Esophagus muscularis mucosa (tissue), 4 donors: ENCODE measurements around the gene GHRL. TPM values are rescaled to one million over a fixed set of nuclear protein-coding genes. Genes with fewer than 3 reads are reported as not detected.

ENCODE experiments used
- DNase-seq: peaks from one replicate; pipeline ENCODE4 v3.0.0-alpha.2; 2017; ENCODE audit errors: extremely low spot score
- H3K27ac ChIP-seq, 4 donors: fragments of 200-600 bp; sonication (generic); replicated peaks in 1 of 4; 1 replicate in 3 of 4; 2 replicates in 1 of 4; pipeline ENCODE4 v1.5.1; 2016 to 2019; ENCODE audit warnings: mild to moderate bottlenecking in 1 of 4
- H3K27me3 ChIP-seq, 4 donors: fragments of 200-600 bp; sonication (generic); one replicate each; pipeline versions ENCODE4 v1.5.1 to v1.6.0; 2016 to 2019
- H3K36me3 ChIP-seq, 4 donors: fragments of 200-600 bp; sonication (generic); one replicate each; pipeline ENCODE4 v1.5.1; 2016 to 2019
- H3K4me1 ChIP-seq, 4 donors: fragments of 200-600 bp; sonication (generic); one replicate each; pipeline ENCODE4 v1.5.1; 2016 to 2019
- H3K4me3 ChIP-seq, 4 donors: fragments of 200-600 bp; sonication (generic); 1 replicate in 2 of 4; 2 replicates in 2 of 4; pipeline ENCODE4 v1.5.1; 2016 to 2019; ENCODE audit warnings: mild to moderate bottlenecking in 4 of 4, moderate library complexity in 1 of 4
- H3K9me3 ChIP-seq, 4 donors: fragments of 200-600 bp; sonication (generic); 1 replicate in 3 of 4; 2 replicates in 1 of 4; pipeline ENCODE4 v1.5.1; 2016 to 2019
- CTCF ChIP-seq, 3 experiments: fragments of 200-600 bp in 2 of 3; fragments of 450-650 bp in 1 of 3; sonication (generic) in 2 of 3; IDR thresholded peaks; one replicate each; pipeline ENCODE4 v1.5.1; 2017 to 2019; ENCODE audit warnings: antibody characterized with exemption in 3 of 3, mild to moderate bottlenecking in 2 of 3, moderate library complexity in 1 of 3
- EP300 ChIP-seq: sonication (generic); formaldehyde crosslinking; IDR thresholded peaks from one replicate; pipeline ENCODE4 v1.6.1; 2017; ENCODE audit warnings: antibody characterized with exemption
- POLR2A ChIP-seq: fragments of 450-650 bp; IDR thresholded peaks from one replicate; pipeline ENCODE4 v1.6.1; 2017; ENCODE audit warnings: antibody characterized with exemption, moderate library complexity, mild to moderate bottlenecking, low read depth
- POLR2AphosphoS5 ChIP-seq, 2 donors: sonication (generic); formaldehyde crosslinking; IDR thresholded peaks; one replicate each; pipeline ENCODE4 v1.6.1; 2017; ENCODE audit warnings: antibody characterized with exemption in 2 of 2
- WGBS: methylation state at CpG from one replicate; pipeline ENCODE4 v1.1.5; 2018; 5-methylcytosine and 5-hydroxymethylcytosine counted together
- intact Hi-C: fragments of 100-400 bp; cut with DNase I; formaldehyde crosslinking; loops from one replicate; pipeline ENCODE4 v1.15.1; 2023
- total RNA-seq, 4 donors: library from RNA; depleted of rRNA; stranded (reverse); fragments of >200 nt; gene quantifications; one replicate each; pipeline versions ENCODE4 v1.1.0 to v1.2.1, GENCODE V29; 2016

GHRL gene
- total RNA-seq, 4 donors from 2014 or later, result 0.40 TPM; not detected in 3

- no peak overlapping the region for H3K4me3 ChIP-seq
- DNase-seq, result no peak
- H3K4me1 ChIP-seq, result no peaks in the 10 kb centered on the region
- peaks cover 0 to 66% (median 4%) of the 10 kb centered on the region in 4 donors for H3K27me3 ChIP-seq
- whole genome bisulfite sequencing, result 85% methylated on average over 20 of the region's 20 CpGs
- no peak overlapping the region for H3K27ac ChIP-seq
- H3K9me3 ChIP-seq, result no peaks in the 10 kb centered on the region
- no peak for TF ChIP-seq EP300
- TF ChIP-seq CTCF (IDR thresholded peaks at IDR 0.05), result no peak
- no peak for TF ChIP-seq POLR2A
- no peak for TF ChIP-seq POLR2AphosphoS5 (IDR thresholded peaks at IDR 0.05)
- intact Hi-C loops, result no loop called here
- no peaks in the 10 kb centered on the region for H3K36me3 ChIP-seq
Measured at GRCh38 chr3:10332481-10333348, 40.0 kb upstream of the GHRL start.

- Histone ChIP-seq H3K4me3 (no peak overlapping the region), H3K27ac (no peak overlapping the region), H3K4me1 (no peaks in the 10 kb centered on the region), H3K27me3 (peaks cover 0 to 60% (median 4%) of the 10 kb centered on the region in 4 donors), H3K9me3 (no peaks in the 10 kb centered on the region), H3K36me3 (no peaks in the 10 kb centered on the region)
- DNase-seq, result no peak
- intact Hi-C loops, result no loop called here
- TF ChIP-seq POLR2A (no peak), CTCF (IDR thresholded peaks at IDR 0.05) (no peak), EP300 (no peak), POLR2AphosphoS5 (IDR thresholded peaks at IDR 0.05) (no peak)
- 83% methylated on average over 8 of the region's 8 CpGs for WGBS
Measured at GRCh38 chr3:10331320-10331719, 38.6 kb upstream of the GHRL start.

- no peak overlapping the region for H3K27ac ChIP-seq
- H3K4me1 ChIP-seq, result no peaks in the 10 kb centered on the region
- peaks cover 0 to 57% (median 4%) of the 10 kb centered on the region in 4 donors for H3K27me3 ChIP-seq
- H3K9me3 ChIP-seq, result no peaks in the 10 kb centered on the region
- H3K4me3 ChIP-seq, result no peak overlapping the region
- no peak for DNase-seq
- intact Hi-C loops, result no loop called here
- 61% methylated on average over 12 of the region's 12 CpGs for WGBS
- no peaks in the 10 kb centered on the region for H3K36me3 ChIP-seq
- TF ChIP-seq CTCF (IDR thresholded peaks at IDR 0.05) (no peak), POLR2AphosphoS5 (IDR thresholded peaks at IDR 0.05) (no peak), EP300 (no peak), POLR2A (no peak)
Measured at GRCh38 chr3:10330319-10330718, 37.6 kb upstream of the GHRL start.

GRCh38 chr3:10329495-10330015 is 36.8 kb upstream of the GHRL start:
- H3K9me3 ChIP-seq, result no peaks in the 10 kb centered on the region
- peaks cover 0 to 50% (median 4%) of the 10 kb centered on the region in 4 donors for H3K27me3 ChIP-seq
- no peak for DNase-seq
- TF ChIP-seq CTCF (IDR thresholded peaks at IDR 0.05) (no peak), POLR2A (no peak), POLR2AphosphoS5 (IDR thresholded peaks at IDR 0.05) (no peak)
- H3K4me1 ChIP-seq, result no peaks in the 10 kb centered on the region
- H3K4me3 ChIP-seq, result no peak overlapping the region
- H3K27ac ChIP-seq, result no peak overlapping the region
- WGBS, result 76% methylated on average over 14 of the region's 14 CpGs
- intact Hi-C loops, result no loop called here
- H3K36me3 ChIP-seq, result no peaks in the 10 kb centered on the region
